IMR-90 (cell line): Measurements from ENCODE around the gene ARMC9. TPM values are rescaled to one million over a fixed set of nuclear protein-coding genes. Genes with fewer than 3 reads are reported as not detected.

ENCODE experiments used
- CTCF ChIP-seq: conservative IDR thresholded peaks from 2 replicates; pipeline ENCODE4 v1.5.1; 2012; ENCODE audit warnings: mild to moderate bottlenecking, low read depth, low read length, improper control_type of control experiment
- polyA plus RNA-seq, 3 experiments: library from polyadenylated mRNA; depleted of rRNA; stranded (reverse); fragments of >200 nt; gene quantifications; 2 replicates each; pipeline ENCODE4 v1.2.3, GENCODE V29; 2012; ENCODE audit warnings: low replicate concordance in 1 of 3
- total RNA-seq: library from RNA; depleted of rRNA; stranded (reverse); fragments of >200 nt; gene quantifications from 2 replicates; pipeline ENCODE4 v1.2.3, GENCODE V29; 2012

ARMC9 gene
- total and polyA plus RNA-seq, 2 of the 4 experiments (the other 2 are of a cell fraction) = 36.0 to 46.6 TPM

- TF ChIP-seq CTCF = no peak
Observed at GRCh38 chr2:231163414-231164095, 34.9 kb upstream of the ARMC9 start (continued).
